Muscle of back (tissue), 11 donors: ENCODE measurements around the gene FMO2. TPM values are rescaled to one million over a fixed set of nuclear protein-coding genes. Genes with fewer than 3 reads are reported as not detected.
"Not testable (repeated sequence)": the region's sequence is repeated elsewhere in the genome, so short reads cannot be mapped to it uniquely, and the experiment has no call there.

Source experiments
- DNase-seq, 3 donors: peaks; one replicate each; pipeline versions ENCODE4 v3.0.0 to v3.0.0-alpha.2; 2013
- polyA plus RNA-seq, 10 donors: library from polyadenylated mRNA; unstranded; fragments of 120-200 nt; gene quantifications; one replicate each; pipeline ENCODE4 v1.2.1, GENCODE V29; 2013; ENCODE audit not compliant: insufficient read length in 10 of 10

FMO2 gene
- polyA plus RNA-seq, 10 donors: 0.37 to 1.5 (median 0.80) TPM

DNA sequence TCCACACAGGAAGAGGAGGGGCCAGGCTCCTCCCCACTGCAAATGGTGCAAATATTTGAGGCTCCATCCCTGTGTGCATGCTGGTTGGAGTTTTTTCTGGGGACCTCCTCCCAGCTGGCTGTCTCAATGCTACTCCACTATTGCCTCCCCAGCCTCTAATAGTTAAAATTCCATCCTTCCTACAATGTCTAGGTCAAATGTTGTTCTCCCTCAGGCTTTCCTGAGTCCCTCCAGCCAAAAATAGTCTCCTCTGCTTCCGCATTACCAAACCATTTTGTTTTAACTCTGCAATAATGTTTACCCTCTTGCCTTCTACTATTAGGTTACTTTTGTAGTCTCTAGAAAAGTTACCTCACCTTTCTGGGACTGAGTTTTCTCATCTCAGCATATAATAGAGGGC, 33.6 kb downstream of the FMO2 start:
- peak in 1 of 3 donors; percentile 42 for DNase-seq

DNA sequence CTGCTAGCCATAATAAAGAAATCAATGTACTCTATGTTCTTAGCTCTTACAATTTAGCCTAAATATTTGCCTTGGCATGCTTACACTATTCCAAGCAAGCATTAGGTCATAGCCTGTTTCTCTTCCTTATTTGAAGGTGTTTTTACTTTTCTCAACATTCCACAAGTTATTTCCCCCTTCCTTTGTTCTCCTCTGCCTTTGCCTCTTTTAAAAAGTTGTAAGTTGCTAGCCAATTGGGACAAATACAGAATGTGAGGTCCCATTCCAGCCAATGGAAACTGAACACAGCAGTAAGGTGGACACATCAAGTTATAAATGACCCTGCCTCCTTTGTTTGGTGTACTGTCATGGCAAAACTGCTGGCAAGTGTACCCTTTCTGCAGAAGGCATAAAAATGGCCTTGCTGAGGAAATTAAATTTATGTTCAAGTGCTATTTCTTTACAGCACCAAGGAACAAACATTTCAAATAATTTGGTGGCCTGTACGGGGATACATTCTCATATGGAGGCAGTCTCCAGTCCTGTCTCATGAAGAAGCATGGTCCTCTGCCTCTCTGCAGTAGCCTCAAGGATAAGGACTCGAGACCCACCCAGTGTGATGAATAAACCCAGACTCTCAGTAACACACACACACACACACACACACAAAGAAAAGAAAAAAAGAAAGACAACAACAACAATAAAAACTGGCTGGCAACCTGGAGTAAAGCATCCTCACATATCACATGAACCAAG, 34.4 kb downstream of the FMO2 start:
- DNase-seq: peak in 1 of 3 donors; percentile 21

DNA sequence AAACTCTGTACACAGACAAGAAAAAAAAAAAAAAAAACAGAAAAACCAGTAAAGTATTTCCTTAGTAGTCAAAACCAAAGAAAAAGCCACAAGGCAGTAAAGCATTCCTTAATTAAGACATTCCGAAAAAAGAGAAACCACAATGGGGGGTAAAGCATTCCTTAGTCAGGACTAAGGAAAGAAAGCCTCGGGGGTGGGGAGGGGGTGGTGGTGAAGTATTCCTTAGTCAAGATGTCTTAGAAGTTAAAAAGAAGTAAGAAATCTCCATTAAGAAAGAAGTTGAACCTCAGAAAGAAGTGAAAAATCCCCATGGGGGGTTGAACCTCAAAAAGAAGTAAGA, 35.0 kb downstream of the FMO2 start:
- DNase-seq: peak in 1 of 3 donors; percentile 91

DNA sequence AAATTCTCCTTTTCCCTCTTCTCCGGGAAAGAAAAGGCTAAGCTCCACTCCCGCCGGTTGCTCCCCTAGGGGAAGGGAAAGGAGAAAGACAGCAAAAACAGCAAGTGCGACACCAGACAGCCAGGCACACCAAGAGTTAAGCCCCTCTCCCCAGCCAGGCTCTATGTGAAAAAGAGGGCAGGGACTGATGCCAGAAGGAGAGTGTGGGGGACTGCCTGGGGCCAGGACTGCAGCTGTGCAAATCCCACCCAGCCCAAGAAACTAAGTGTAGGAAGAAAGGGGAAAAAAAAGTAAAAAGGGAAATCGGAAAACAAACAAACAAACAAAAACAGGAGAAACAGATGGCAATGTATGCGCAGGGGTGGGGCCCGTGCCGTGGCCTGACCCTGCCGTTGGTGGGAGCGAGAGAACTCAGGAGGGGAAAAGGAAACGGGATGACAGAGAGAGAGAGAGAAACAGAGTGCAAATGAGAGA, 35.5 kb downstream of the FMO2 start:
- DNase-seq: peak; percentile 77 to 94 (median 82)

DNA sequence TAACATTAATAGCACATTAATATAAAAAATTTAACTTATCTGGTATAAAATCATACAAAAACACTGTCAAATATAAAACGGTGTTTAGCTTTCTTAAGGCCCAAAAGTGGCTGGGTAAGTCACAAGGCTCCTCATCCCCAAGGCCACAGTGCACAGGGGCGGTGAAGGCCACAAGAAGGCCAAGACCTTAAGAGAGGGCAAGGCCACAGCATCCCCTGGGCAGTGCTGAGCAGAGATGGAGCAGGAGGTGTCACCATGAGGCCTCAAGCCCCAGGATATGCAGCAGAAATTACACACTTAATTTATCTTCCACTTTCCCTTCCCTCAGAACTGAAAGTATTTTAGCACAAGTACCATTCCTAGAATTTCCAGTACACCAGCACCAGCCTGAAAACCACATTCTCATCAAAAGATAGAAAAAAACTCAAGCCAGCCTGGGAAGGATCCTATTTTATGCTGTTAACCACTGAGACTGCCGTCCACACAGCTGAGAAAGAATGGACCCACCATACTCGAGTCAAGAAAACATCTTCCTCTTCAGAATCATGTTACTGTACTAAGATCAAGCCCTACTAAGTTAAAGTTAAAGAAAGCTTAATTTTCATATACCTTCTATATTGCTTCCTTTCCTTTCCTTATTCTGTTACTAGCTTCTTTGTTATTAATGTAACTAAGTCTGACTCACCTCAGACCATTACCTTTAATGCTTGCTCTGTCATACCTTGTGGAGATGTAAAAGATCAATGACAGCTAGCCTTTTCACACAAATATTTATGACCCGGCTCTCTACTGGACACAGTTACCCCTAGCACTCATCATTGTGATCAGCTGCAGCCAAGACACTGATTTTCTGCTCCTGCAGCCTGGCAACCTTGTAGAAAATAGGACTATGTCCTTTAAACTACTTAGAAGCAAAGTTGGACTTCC, 36.8 kb downstream of the FMO2 start:
- no peak for DNase-seq

DNA sequence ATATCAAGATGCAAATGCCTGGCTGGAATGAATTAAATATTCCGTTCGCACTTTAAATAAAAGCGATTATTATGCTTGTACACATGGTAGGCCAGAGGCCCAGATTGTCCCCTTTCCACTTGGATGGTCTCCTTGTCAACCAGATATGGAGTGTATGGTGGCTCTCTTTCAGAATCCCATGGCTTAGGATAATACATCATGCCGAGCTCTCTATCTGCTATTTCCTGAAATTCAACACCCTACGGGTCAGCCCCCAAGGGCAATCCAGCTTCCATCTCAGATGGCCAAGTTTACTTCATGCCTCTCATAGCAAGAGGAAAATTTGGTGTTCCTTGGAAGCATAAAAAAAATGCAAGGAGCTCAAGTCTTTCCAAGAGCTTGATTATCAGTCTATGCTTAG, 37.8 kb downstream of the FMO2 start:
- peak in 1 of 3 donors; percentile 54 for DNase-seq

DNA sequence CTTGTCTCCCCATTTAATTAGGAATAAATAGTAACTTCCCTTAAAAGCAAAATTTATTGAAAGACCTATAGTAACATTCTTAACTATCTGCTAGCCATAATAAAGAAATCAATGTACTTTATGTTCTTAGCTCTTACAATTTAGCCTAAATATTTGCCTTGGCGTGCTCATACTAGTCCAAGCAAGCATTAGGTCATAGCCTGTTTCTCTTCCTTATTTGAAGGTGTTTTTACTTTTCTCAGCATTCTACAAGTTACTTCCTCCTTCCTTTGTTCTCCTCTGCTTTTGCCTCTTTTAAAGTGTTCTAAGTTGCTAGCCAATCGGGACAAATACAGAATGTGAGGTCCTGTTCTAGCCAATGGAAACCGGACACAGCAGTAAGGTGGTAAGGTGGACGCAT, 39.2 kb downstream of the FMO2 start:
- DNase-seq: not testable (repeated sequence)

DNA sequence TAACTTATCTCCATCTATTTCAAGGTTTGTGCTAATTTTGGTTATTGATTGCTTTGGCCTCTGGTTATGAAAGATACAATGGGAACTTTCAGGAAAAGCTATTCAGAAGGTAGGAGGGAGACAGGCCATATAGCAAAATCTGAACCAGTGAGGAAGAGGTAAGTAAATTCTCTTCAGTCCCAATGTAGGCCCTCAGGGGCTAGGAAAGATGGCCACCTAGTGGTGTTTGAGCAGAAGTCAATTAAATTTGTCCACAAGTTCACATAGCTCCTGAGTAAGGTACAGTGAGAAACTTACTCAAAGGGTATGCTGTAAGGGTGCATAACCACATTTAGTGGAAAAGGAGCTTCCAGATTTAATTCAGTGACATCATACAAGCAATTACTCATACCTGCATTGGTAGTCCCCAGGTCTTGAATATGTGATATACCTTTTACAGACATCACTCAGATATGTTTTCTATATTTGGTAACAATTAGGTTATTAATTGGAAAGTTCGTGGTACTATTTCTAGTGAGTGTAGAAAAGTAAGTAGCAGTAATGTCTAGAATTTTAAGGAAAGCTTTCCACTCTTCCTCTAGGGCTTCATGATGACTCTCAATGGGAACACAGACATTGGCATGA, 41.8 kb downstream of the FMO2 start:
- DNase-seq: peak; percentile 68 to 83 (median 73)

DNA sequence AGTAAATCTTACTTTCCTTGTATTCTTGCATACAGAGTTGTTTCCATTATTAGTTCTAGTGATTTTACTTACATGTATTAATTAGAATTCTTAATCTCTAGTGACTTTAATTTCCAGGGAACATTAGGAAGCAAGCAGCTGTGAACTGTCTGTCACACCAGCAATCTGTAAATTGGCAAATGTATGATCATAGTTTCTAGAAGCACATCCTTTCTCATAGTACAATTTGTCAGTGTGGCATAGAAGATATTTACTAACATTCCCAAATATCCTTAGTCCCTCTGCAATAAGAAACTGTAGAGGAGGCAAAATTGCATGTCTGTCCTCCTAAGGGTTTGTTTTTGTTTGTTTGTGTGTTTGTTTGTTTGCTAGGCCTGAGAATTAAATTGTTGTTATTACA, 46.2 kb downstream of the FMO2 start:
- DNase-seq: no peak

DNA sequence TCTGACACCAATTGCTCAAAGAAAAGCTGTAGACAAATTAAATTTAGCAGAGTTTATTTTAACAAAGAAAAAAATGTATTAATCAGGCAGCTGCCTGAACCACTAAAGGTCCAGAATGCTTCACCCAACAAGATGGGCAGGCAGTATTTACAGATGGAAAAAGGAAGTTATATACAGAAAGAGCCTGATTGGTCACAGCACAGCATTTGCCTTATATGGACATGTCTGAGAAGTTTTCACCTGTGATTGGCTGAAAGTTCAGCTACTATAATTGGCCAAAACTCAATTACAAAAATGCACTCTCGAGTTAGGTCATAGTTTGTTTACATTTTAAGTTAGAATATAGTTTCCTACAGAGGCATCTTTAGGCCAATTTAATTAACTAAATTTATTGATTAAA, 48.1 kb downstream of the FMO2 start:
- no peak for DNase-seq

DNA sequence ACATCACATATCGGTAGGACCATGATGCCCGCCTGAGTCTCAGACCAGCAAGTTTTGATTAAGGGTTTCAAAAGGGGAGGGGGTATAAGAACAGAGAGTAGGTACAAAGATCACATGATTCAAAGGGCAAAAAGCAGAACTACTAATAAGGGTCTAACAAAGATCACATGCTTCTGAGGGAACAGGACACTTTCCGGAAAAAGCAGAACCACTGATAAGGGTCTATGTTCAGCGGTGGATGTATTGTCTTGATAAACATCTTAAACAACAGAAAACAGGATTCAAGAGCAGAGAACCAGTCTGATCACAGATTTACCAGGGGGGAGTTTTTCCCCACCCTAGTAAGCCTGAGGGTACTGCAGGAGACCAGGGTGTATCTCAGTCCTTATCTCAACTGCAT, 51.1 kb downstream of the FMO2 start:
- DNase-seq: not testable (repeated sequence)

DNA sequence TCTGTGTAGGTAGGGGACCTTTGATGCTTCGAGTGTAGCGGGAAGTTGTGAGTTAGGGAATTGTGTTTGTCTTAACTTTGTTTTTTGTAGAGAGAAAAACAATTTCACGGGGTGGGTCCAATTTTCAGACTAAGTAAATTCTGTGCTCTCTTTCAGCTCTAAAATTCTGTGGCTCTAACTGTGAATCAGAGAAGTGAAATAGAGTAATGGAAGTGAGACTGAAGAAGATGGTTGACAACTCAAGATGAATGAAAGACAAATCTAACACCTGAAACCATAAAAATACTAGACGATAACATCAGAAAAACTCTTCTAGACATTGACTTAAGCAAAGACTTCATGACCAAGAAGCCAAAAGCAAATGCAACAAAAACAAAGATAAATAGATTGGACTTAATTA, 58.8 kb downstream of the FMO2 start:
- DNase-seq: no peak

DNA sequence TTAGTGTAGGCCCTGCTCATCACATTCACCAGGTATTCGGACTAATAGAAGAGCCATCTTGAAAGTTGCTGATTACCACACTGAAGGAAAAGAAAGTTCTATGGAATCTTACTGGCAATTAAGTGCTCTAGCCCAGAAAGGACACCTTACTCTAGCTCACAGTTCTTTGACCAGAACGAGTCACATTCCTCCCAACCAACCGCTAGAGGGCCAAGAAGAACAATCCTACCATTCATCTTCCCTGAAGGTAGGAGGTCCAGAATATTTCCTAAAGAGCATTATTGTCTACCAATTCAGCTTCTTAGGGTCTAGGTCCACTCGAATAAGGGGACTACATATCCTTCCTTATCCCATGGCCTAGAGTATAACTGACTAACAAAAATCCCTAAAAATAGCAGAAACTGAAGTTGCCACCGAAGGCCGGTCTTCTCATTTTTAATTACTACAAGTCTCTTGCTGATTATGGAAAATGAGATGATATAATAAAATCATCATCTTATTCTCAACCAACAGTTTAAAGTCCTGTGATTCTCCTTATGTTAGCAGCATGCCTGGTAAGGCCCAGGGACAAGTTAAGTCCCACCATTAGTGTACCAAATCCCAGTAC, 60.5 kb downstream of the FMO2 start:
- DNase-seq: peak in 1 of 3 donors; percentile 61

DNA sequence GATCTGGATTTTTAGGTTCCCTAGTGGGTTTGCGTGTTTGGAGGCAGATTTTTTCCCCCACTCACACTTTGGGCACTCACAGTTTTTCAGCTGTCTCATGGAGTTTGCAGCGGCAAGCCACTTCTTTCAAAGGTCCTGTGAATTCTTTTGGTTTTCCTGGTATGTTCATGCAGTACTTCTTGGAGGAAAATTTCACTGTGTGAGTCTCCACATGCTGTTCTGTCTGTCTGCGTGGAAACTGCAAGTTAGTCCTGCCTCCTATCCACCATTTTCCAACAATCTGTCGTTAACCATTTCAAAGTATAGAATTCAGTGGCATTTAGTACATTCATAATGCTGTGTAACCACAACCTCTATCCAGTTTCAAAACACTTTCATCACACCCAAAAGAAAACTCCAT, 62.4 kb downstream of the FMO2 start:
- no peak for DNase-seq

DNA sequence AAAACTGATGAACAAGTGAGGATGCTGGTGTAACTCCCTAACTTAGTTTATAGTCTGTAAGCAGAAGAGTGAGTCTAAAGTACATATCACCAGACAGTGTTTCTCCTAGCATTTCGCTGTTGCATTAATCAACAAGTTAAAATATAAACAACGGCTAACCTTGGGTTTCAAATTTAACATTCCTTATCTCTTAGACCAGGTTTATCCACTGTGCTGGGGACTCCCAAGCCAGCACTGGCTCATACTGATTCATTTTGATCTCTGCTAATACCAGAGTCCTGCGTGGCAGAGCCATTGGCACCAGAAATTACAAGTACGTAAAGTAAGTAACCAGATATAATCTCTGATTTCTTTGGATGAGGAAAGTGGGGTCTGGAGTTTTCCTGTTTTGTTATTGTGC, 63.2 kb downstream of the FMO2 start, which contains the start of gene FMO1:
FMO1 (plus strand) TSS at position 193 of the 400 bp plus-strand sequence. CDS start 9,594 bp downstream, outside the sequence.
- no peak for DNase-seq

DNA sequence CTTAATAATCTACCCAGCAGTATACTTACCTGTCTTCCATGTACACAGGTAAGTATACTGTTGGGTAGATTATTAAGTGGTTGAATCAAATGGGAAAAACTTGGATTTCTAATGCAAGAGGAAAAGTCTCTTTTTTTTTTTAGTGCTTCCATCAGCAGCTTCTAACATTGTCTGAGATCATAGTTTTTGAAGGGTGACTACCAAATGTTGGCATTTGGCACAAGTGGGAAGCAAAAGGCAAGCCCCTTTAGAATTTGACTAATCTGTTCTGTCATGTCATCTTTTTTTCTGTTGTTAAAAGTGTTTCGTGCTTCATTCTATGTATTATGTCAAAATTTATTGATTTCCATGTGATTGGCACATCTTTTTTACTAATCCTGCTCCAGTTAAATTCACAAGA, 63.7 kb downstream of the FMO2 start:
- DNase-seq: no peak

DNA sequence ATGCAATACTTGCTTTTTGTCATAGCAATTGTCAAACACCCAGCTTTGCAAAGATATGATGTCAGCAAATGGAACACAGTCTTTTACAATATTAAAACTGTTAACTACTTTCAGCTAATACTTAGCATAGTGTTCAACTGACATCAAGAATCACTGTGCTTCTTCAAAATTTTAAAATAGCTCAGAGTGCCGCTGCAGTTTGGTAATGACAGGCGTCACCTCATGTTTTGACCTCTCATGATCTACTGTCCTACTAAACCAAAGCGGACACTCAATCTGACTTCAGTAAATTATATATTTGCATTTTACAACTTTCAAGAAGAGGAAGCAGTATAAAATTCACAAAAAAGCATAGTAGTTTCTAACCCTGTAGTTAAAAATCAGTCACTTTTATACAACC, 65.2 kb downstream of the FMO2 start:
- DNase-seq: no peak

DNA sequence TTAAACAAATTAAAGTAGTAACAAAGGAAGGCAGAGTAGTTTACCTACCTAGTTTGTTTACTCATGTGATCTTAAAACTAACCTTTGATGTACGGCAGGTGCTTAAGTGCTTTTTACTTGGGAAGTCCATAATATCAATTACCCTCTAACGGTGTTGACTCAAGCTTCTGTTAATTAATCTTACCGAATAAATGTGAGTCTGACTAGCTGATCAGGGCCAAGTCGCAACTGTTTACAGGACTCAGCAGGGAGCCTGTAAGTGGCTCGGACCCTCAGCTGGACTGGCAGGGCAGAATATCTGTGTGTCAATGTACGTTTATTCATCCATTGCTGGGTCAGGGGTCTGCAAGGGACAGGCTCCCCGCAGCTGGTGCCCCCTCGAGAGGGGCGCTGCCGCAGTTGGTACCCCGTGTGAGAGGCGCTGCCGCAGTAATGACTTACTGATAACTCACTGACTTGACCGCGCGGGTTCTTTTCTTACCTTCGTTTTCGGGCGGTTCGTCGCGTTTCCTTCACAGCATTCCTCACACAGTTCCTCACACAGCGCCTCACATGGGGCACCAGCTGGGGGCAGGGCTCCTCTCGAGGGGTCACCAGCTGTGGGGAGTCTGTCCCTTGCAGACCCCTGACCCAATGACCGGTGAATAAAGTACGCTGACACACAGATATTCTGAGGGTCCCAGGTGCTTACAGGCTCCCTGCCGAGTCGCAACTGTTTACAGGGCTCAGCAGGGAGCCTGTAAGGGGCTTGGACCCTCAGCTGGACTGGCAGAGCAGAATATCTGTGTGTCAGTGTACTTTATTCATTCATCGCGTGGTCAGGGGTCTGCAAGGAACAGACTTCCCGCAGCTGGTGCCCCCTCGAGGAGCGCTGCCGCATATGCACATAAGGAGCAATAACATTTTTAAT, 66.2 kb downstream of the FMO2 start:
- peak; percentile 43 to 80 (median 61) for DNase-seq

DNA sequence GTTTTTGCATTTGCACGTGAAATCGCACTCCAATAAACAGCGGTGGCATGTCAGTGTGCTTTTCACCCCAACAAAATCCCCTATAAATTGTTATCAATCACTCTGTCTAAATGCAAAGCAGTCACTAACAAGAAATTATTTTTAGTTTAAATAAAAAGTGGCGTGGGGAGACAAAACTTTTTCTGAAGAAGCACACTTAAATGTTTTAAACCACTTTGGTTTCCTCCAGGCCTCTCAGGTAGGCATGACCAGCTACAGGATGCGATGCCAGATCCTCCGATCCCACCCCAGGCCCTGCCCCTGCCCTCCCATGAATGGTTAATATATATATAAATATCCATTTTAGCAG, 66.8 kb downstream of the FMO2 start:
- DNase-seq: no peak

DNA sequence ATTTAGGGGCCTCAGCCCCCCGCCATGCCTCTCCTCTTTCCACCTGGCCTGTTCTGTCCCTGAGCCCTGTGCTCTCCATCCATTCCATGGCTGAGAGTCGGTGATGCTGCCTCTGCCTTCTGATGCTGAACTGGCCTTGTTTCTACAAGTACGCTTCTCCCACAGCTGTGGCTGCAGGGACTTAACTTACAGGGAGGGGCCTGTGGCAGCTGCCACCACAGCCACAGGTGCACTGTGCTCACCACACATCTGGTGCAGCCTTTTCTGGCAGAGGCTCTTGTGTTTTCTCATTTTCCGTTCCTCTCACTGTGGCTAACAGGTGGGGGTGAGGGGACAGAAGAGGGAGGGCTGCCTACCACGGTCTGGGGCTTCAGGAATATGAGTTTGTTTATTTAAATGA, 67.4 kb downstream of the FMO2 start:
- DNase-seq: peak in 2 of 3 donors; percentile 26 to 66

DNA sequence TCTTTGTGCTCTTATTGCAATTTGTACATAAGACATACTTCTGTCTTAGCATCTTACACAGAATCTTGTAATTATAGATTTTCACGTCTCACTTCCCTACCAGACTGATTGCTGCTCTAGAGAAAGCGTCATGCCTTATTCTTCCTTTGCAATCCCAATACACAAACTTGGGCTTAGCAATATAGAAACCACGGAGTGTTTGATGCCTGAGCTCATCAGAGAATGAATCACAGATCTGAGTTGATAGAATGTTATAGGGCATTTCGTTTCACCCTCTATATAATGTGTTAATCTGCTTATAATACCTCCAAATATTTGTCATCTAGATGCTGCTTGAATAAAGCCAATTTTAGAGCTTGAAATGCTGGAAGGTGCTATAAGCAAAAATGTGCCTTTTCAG, 69.8 kb downstream of the FMO2 start:
- no peak for DNase-seq
